ENCODE measurements around the gene TSSK1B. TPM values are rescaled to one million over a fixed set of nuclear protein-coding genes. Genes with fewer than 3 reads are reported as not detected.

The TSSK1B gene
- not detected in 2 replicates for polyA plus RNA-seq (2011; rRNA removed)
- not detected in 2 replicates for polyA plus RNA-seq (2012; cell fraction: cytosol; rRNA removed)
- 0.01 TPM in 1 of 2 replicates, not detected in the other for polyA plus RNA-seq (2012; cell fraction: nucleus; rRNA removed)
- not detected in 3 replicates for polyA plus RNA-seq (2017; fragmentation: RNase III; extraction: RNeasy Plus Mini Kit Qiagen cat#74134 plus additional on column Dnase treatment)
- polyA minus RNA-seq (2011; rRNA and poly(A)+ RNA removed), result not detected in 2 replicates

GRCh38 chr5:113434889-113435288, at the start of gene TSSK1B:
TSS of gene TSSK1B (minus strand) at chr5:113434989. CDS start at chr5:113434839, 150 bp downstream.
- H3K4me1 ChIP-seq, result no peaks in the 10 kb centered on the region
- no peak for DNase-seq (ENCODE audit: low read depth in 1 of 2, low spot score in 1 of 2)
- no peak for ATAC-seq
- POLR2A ChIA-PET, result no interaction called here
- CTCF ChIA-PET, result no interaction called here
- no peak within 1 kb of the TSS for H3K4me2 ChIP-seq
- no peak for FAIRE-seq
- H3K27ac ChIP-seq, result no peak within 1 kb of the TSS
- no peaks in the 10 kb centered on the region for H3K9me3 ChIP-seq
- TF ChIP-seq PBX3 (IDR thresholded peaks at IDR 0.05), result no peak
- no peak within 1 kb of the TSS for H3K4me3 ChIP-seq
- WGBS (ENCODE audit: missing lambda C conversion rate), result 27% methylated on average over 3 of the region's 3 CpGs

- Histone ChIP-seq H3K27ac (no peak overlapping the region), H3K9me3 (no peaks in the 10 kb centered on the region), H3K4me1 (no peaks in the 10 kb centered on the region), H3K4me3 (no peak overlapping the region), H3K4me2 (no peak overlapping the region)
- DNase-seq (ENCODE audit: low read depth in 1 of 2, low spot score in 1 of 2), result no peak
- WGBS (ENCODE audit: missing lambda C conversion rate), result 14% methylated on average over 5 of the region's 5 CpGs
- ChIA-PET POLR2A (no interaction called here), CTCF (no interaction called here)
- FAIRE-seq, result no peak
- no peak for ATAC-seq
- no peak for TF ChIP-seq FOXS1 (CRISPR knock-in tag; IDR thresholded peaks at IDR 0.05)
- no peak for TF ChIP-seq FOSL2 (IDR thresholded peaks at IDR 0.05)
- TF ChIP-seq FOSL2 (CRISPR knock-in tag; IDR thresholded peaks at IDR 0.05), result no peak
- TF ChIP-seq KDM1A (IDR thresholded peaks at IDR 0.05; ENCODE audit: low read depth), result no peak
- no peak for TF ChIP-seq ZSCAN20 (CRISPR knock-in tag; IDR thresholded peaks at IDR 0.05)
- no peak for TF ChIP-seq ZC3H11A (IDR thresholded peaks at IDR 0.05)
- TF ChIP-seq ELK1 (IDR thresholded peaks at IDR 0.05; ENCODE audit: low read depth, low read length), result no peak
- TF ChIP-seq POLR2A (IDR thresholded peaks at IDR 0.05; ENCODE audit: low read length), result no peak
- no peak for TF ChIP-seq MAX (IDR thresholded peaks at IDR 0.05)
- TF ChIP-seq BHLHE40 (IDR thresholded peaks at IDR 0.05; ENCODE audit: low read depth, low read length), result no peak
Observed at GRCh38 chr5:113480243-113480642, 45.5 kb upstream of the TSSK1B start.

GRCh38 chr5:113478691-113479090, 43.9 kb upstream of the TSSK1B start:
- FAIRE-seq (peak; percentile 83), DNase-seq (ENCODE audit: low read depth in 1 of 2, low spot score in 1 of 2) (no peak), ATAC-seq (no peak)
- Histone ChIP-seq H3K27ac (no peak overlapping the region), H3K9me3 (no peaks in the 10 kb centered on the region), H3K4me1 (no peaks in the 10 kb centered on the region), H3K4me3 (no peak overlapping the region), H3K4me2 (no peak overlapping the region)
- POLR2A ChIA-PET, result no interaction called here
- TF ChIP-seq REST (IDR thresholded peaks at IDR 0.05) (no peak), FOXS1 (CRISPR knock-in tag; IDR thresholded peaks at IDR 0.05) (no peak), SMC3 (IDR thresholded peaks at IDR 0.05) (no peak), CHD4 (IDR thresholded peaks at IDR 0.05; ENCODE audit: borderline replicate concordance) (no peak), RARB (CRISPR knock-in tag; IDR thresholded peaks at IDR 0.05) (no peak), MAZ (IDR thresholded peaks at IDR 0.05; ENCODE audit: borderline replicate concordance, low read depth, low read length) (no peak), HOXA7 (CRISPR knock-in tag; IDR thresholded peaks at IDR 0.05) (no peak), NR3C1 (IDR thresholded peaks at IDR 0.05) (no peak), JUN (IDR thresholded peaks at IDR 0.05) (no peak)
- WGBS (ENCODE audit: missing lambda C conversion rate), result 48% methylated on average over 3 of the region's 3 CpGs
- CTCF ChIA-PET, result interaction anchor here (0.6 kb wide), 1 partner anchor 573 kb away, joined by 3 read pairs; no protein-coding TSS in a partner anchor
